Trophoblast cell (in vitro differentiated cells and primary cell): Measurements from ENCODE around the gene STRBP.

Experiments
- DNase-seq, 2 donors: peaks; one replicate each; pipeline ENCODE4 v3.0.0-alpha.2; 2016
- H2AFZ ChIP-seq: 2 replicates; pipeline ENCODE4 v1.6.1; 2013; ENCODE audit warnings: low read length, moderate library complexity, mild to moderate bottlenecking; ENCODE audit not compliant: insufficient read depth, poor library complexity
- H2AK5ac ChIP-seq: 2 replicates; pipeline ENCODE4 v1.6.1; 2013; ENCODE audit warnings: mild to moderate bottlenecking, low read length
- H2BK120ac ChIP-seq: 2 replicates; pipeline ENCODE4 v1.6.1; 2013; ENCODE audit warnings: low read length, mild to moderate bottlenecking, moderate library complexity; ENCODE audit not compliant: insufficient read depth, poor library complexity
- H2BK12ac ChIP-seq: 2 replicates; pipeline ENCODE4 v1.6.1; 2013; ENCODE audit warnings: mild to moderate bottlenecking, low read length, moderate library complexity
- H2BK5ac ChIP-seq: 2 replicates; pipeline ENCODE4 v1.6.1; 2013; ENCODE audit warnings: low read length, low read depth, moderate library complexity, mild to moderate bottlenecking; ENCODE audit not compliant: poor library complexity
- H3K14ac ChIP-seq: 2 replicates; pipeline ENCODE4 v1.6.1; 2013; ENCODE audit warnings: mild to moderate bottlenecking, low read length
- H3K18ac ChIP-seq: 2 replicates; pipeline ENCODE4 v1.6.1; 2013; ENCODE audit warnings: mild to moderate bottlenecking, low read length
- H3K23ac ChIP-seq: 2 replicates; pipeline ENCODE4 v1.6.1; 2013; ENCODE audit warnings: low read length
- H3K27ac ChIP-seq: 2 replicates; pipeline ENCODE4 v1.5.1; 2013; ENCODE audit warnings: low read depth, mild to moderate bottlenecking, inconsistent platforms, low read length, moderate library complexity
- H3K27me3 ChIP-seq: 2 replicates; pipeline ENCODE4 v1.6.1; 2013; ENCODE audit warnings: inconsistent platforms, mild to moderate bottlenecking, low read length, moderate library complexity; ENCODE audit not compliant: insufficient read depth
- H3K36me3 ChIP-seq, 2 experiments: 1 replicate in 1 of 2; 2 replicates in 1 of 2; pipeline ENCODE4 v1.6.1; 2013; ENCODE audit warnings: low read length in 2 of 2, mild to moderate bottlenecking in 2 of 2, moderate library complexity in 1 of 2; ENCODE audit not compliant: insufficient read depth in 2 of 2, control insufficient read depth in 1 of 2
- H3K4ac ChIP-seq: 2 replicates; pipeline ENCODE4 v1.6.1; 2013; ENCODE audit warnings: low read depth, mild to moderate bottlenecking, low read length, moderate library complexity
- H3K4me1 ChIP-seq, 2 experiments: 1 replicate in 1 of 2; 2 replicates in 1 of 2; pipeline ENCODE4 v1.6.1; 2013; ENCODE audit warnings: low read length in 2 of 2, mild to moderate bottlenecking in 2 of 2, moderate library complexity in 1 of 2; ENCODE audit not compliant: insufficient read depth in 2 of 2, control insufficient read depth in 1 of 2
- H3K4me2 ChIP-seq: 2 replicates; pipeline ENCODE4 v1.6.1; 2013; ENCODE audit warnings: inconsistent platforms, mild to moderate bottlenecking, low read length, moderate library complexity
- H3K4me3 ChIP-seq: 2 replicates; pipeline ENCODE4 v1.5.1; 2013; ENCODE audit warnings: mild to moderate bottlenecking, low read depth, low read length, inconsistent platforms
- H3K79me1 ChIP-seq: one replicate; pipeline ENCODE4 v1.6.1; 2013; ENCODE audit warnings: low read length
- H3K79me2 ChIP-seq: 2 replicates; pipeline ENCODE4 v1.6.1; 2013; ENCODE audit warnings: low read length, mild to moderate bottlenecking; ENCODE audit not compliant: control insufficient read depth, insufficient read depth, poor library complexity
- H3K9ac ChIP-seq: 2 replicates; pipeline ENCODE4 v1.6.1; 2013; ENCODE audit warnings: mild to moderate bottlenecking, low read length
- H3K9me3 ChIP-seq: 2 replicates; pipeline ENCODE4 v1.6.1; 2013; ENCODE audit warnings: low read depth, mild to moderate bottlenecking, control low read depth, inconsistent platforms, low read length; ENCODE audit not compliant: insufficient read depth
- H4K12ac ChIP-seq: 2 replicates; pipeline ENCODE4 v1.6.1; 2013; ENCODE audit warnings: low read depth, mild to moderate bottlenecking, low read length, moderate library complexity
- H4K8ac ChIP-seq: 2 replicates; pipeline ENCODE4 v1.6.1; 2013; ENCODE audit warnings: low read depth, mild to moderate bottlenecking, low read length, moderate library complexity
- H4K91ac ChIP-seq: one replicate; pipeline ENCODE4 v1.6.1; 2013; ENCODE audit warnings: low read depth, mild to moderate bottlenecking, low read length, moderate library complexity
- WGBS: extraction: QIAGEN DNeasy Blood & Tissue Kit; methylation state at CpG from one replicate; pipeline ENCODE4 v1.1.7; 2013; ENCODE audit warnings: missing lambda C conversion rate; ENCODE audit not compliant: insufficient read length, insufficient coverage; ENCODE audit errors: extremely low coverage; 5-methylcytosine and 5-hydroxymethylcytosine counted together

The STRBP gene

DNA sequence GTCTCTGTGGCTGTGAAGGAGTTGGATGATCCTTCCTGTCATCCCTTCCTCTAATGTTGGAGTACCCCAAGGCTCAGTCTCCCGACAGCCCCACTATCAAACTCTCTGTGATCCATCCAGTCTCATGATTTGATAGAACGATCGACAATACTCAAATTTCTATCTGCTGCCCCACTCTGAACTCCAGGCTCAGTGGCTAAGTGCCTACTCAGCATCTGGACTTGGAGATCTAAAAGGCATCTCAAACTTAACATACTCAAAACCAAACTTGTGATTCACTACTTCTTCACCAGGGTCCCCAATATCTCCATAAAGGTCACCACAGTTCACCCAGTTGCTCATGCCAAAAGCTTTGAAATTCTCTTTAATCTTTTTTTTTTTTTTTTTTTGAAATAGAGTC, 15.1 kb upstream of the STRBP start:
- no peak for DNase-seq
- H3K4me2 ChIP-seq = no peak overlapping the region
- H3K27ac ChIP-seq = no peak overlapping the region
- no peaks in the 10 kb centered on the region for H3K79me1 ChIP-seq
- no peak overlapping the region for H4K91ac ChIP-seq
- H3K9me3 ChIP-seq = no peaks in the 10 kb centered on the region
- no peak overlapping the region for H3K9ac ChIP-seq
- H3K4me1 ChIP-seq = no peaks in the 10 kb centered on the region
- H3K4me3 ChIP-seq = no peak overlapping the region
- H3K36me3 ChIP-seq = no peaks in the 10 kb centered on the region
- H2BK120ac ChIP-seq = no peak overlapping the region
- no peak overlapping the region for H3K23ac ChIP-seq
- no peak overlapping the region for H3K4ac ChIP-seq
- H3K27me3 ChIP-seq = no peaks in the 10 kb centered on the region
- H3K14ac ChIP-seq = no peak overlapping the region
- H4K8ac ChIP-seq = no peak overlapping the region
- no peak overlapping the region for H4K12ac ChIP-seq
- no peaks in the 10 kb centered on the region for H3K79me2 ChIP-seq
- no peak overlapping the region for H2BK5ac ChIP-seq
- H2AFZ ChIP-seq = no peak overlapping the region
- no peak overlapping the region for H3K18ac ChIP-seq
- no peak overlapping the region for H2BK12ac ChIP-seq
- H2AK5ac ChIP-seq = no peak overlapping the region
- WGBS = no CpG with 5 or more reads among the region's 3 CpGs

DNA sequence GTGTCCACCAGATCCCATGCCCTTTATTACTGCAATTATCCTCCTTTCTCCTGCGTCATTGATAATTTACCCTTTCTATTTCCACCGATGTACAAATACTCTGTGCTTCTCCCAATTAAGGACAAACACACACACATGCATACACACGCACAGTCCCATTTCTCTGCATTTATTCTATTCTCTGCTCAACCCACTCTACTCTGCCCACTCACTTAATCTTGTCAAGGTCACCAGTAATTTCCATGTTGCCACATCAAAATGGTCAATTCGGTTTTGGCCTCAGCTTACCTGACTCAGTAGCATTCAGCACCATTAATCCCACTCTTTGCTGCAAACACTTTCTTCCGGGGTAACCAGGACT, 14.6 kb upstream of the STRBP start:
- Histone ChIP-seq H2BK120ac (no peak overlapping the region), H3K18ac (no peak overlapping the region), H3K79me2 (no peaks in the 10 kb centered on the region), H4K12ac (no peak overlapping the region), H3K4me3 (no peak overlapping the region), H3K27me3 (no peaks in the 10 kb centered on the region), H3K79me1 (no peaks in the 10 kb centered on the region), H3K14ac (no peak overlapping the region), H3K9me3 (no peaks in the 10 kb centered on the region), H2BK5ac (no peak overlapping the region), H3K4me1 (no peaks in the 10 kb centered on the region), H2BK12ac (no peak overlapping the region), H3K23ac (no peak overlapping the region), H3K9ac (no peak overlapping the region), H3K4me2 (no peak overlapping the region), H3K4ac (no peak overlapping the region), H2AFZ (no peak overlapping the region), H3K27ac (no peak overlapping the region), H2AK5ac (no peak overlapping the region), H3K36me3 (no peaks in the 10 kb centered on the region), H4K91ac (no peak overlapping the region), H4K8ac (no peak overlapping the region)
- no peak for DNase-seq
- WGBS = no CpG with 5 or more reads among the region's 5 CpGs

DNA sequence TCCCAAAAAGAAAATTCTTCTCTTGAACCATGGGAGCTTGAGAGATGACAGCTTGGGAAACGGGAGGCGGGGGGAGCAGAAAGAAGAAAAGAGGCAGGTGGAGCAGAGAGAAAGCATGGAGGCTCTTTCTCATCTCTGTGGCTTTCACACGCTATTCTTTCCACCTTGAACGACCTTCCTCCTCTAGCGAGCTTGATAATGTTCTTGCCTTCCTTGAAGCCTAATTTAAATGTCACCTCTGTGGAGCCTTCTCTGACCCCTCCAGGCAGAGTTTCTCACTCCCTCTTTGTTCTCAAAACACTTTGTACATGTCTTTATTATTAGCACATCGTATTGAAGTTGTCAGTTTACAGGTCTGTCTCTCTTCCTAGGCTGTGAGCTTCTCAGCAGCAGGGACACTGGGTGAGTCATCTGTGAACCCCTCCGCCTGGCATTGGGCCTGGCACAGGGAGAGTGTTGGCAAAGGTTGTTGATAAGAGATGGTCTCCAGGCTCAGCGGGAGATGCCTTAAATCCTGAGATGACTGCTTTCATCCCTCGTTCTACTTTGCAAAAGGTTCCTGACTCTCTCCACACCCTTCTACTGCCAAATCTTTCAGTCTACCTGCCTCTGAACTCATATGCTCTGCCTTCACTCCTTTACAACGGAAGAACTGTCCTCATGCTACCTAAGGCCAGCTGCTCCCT, 14.1 kb upstream of the STRBP start:
- no peak for DNase-seq
- Histone ChIP-seq H2AK5ac (no peak overlapping the region), H3K4me2 (no peak overlapping the region), H3K36me3 (no peaks in the 10 kb centered on the region), H3K27ac (no peak overlapping the region), H3K23ac (no peak overlapping the region), H3K4me1 (no peaks in the 10 kb centered on the region), H2BK120ac (no peak overlapping the region), H3K9ac (no peak overlapping the region), H4K91ac (no peak overlapping the region), H2AFZ (no peak overlapping the region), H3K4ac (no peak overlapping the region), H3K14ac (no peak overlapping the region), H3K79me2 (no peaks in the 10 kb centered on the region), H2BK12ac (no peak overlapping the region), H3K18ac (no peak overlapping the region), H3K4me3 (no peak overlapping the region), H2BK5ac (no peak overlapping the region), H4K12ac (no peak overlapping the region), H3K27me3 (no peaks in the 10 kb centered on the region), H3K9me3 (no peaks in the 10 kb centered on the region), H4K8ac (no peak overlapping the region), H3K79me1 (no peaks in the 10 kb centered on the region)
- no CpG with 5 or more reads among the region's 10 CpGs for WGBS

- DNase-seq = no peak
- H3K27me3 ChIP-seq = no peaks in the 10 kb centered on the region
- no peak overlapping the region for H2AK5ac ChIP-seq
- H3K27ac ChIP-seq = no peak overlapping the region
- H4K8ac ChIP-seq = no peak overlapping the region
- no peak overlapping the region for H3K9ac ChIP-seq
- no peak overlapping the region for H4K12ac ChIP-seq
- no peak overlapping the region for H3K18ac ChIP-seq
- H3K4me1 ChIP-seq = no peaks in the 10 kb centered on the region
- H2BK12ac ChIP-seq = no peak overlapping the region
- no peaks in the 10 kb centered on the region for H3K79me1 ChIP-seq
- H3K9me3 ChIP-seq = no peaks in the 10 kb centered on the region
- no peak overlapping the region for H3K4me2 ChIP-seq
- H3K14ac ChIP-seq = no peak overlapping the region
- H3K36me3 ChIP-seq = no peaks in the 10 kb centered on the region
- no peak overlapping the region for H2BK120ac ChIP-seq
- H3K4me3 ChIP-seq = no peak overlapping the region
- H2BK5ac ChIP-seq = no peak overlapping the region
- H3K4ac ChIP-seq = no peak overlapping the region
- no peaks in the 10 kb centered on the region for H3K79me2 ChIP-seq
- H4K91ac ChIP-seq = no peak overlapping the region
- WGBS = no CpG with 5 or more reads among the region's 9 CpGs
- no peak overlapping the region for H2AFZ ChIP-seq
- no peak overlapping the region for H3K23ac ChIP-seq
These were observed 13.4 kb upstream of the STRBP start for GRCh38 chr9:123281659-123282350.
